ENCODE data around the gene TXNL1. TPM values are rescaled to one million over a fixed set of nuclear protein-coding genes. Genes with fewer than 3 reads are reported as not detected.

TXNL1 gene
- 37.9 and 42.7 TPM in 2 replicates for total RNA-seq

DNA sequence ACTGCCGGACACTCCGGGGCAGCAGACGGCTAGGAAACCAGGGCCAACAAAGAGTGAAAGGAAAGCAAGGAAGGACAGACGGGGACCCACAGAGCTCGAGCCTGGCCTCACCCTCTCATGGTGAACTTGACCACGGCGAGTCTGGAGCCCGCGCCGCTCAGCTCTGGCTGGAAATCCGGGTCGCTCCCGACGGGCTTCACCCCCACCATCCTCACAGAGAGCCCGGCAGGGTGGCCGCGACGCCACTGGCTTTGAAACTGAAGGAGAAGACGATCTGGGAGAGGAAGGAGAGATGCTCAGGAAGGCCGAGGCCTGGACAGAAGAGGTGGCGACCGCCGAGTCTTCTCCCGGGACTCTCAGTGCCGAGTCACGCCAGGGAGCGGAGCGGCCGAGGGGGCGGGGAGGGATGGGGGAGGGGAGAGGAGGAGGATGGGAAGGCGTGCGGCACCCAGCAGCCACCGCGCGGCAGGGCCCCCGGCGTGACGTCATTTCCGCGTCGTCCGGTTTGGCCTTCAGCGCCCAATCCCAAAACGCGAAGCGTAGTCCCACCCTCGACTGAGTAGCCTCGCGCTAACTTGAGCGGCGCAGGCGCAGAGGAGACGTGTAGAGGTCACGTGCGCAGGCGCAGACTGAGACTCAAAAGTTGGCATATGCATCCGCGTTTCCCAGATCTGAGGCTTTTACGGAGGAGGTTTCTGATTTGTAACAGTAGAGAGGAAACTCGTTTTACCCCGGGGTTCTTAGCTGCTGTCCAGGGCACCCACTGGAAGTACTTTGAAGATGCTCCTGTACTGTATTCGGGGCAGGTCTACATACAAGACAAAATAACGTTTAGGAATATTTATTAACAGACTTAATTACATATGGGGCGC is at the start of gene TXNL1:
Gene TXNL1 (minus strand): TSS at position 361 of the 872 bp plus-strand sequence. CDS start 152 bp downstream, at position 209.

DNA sequence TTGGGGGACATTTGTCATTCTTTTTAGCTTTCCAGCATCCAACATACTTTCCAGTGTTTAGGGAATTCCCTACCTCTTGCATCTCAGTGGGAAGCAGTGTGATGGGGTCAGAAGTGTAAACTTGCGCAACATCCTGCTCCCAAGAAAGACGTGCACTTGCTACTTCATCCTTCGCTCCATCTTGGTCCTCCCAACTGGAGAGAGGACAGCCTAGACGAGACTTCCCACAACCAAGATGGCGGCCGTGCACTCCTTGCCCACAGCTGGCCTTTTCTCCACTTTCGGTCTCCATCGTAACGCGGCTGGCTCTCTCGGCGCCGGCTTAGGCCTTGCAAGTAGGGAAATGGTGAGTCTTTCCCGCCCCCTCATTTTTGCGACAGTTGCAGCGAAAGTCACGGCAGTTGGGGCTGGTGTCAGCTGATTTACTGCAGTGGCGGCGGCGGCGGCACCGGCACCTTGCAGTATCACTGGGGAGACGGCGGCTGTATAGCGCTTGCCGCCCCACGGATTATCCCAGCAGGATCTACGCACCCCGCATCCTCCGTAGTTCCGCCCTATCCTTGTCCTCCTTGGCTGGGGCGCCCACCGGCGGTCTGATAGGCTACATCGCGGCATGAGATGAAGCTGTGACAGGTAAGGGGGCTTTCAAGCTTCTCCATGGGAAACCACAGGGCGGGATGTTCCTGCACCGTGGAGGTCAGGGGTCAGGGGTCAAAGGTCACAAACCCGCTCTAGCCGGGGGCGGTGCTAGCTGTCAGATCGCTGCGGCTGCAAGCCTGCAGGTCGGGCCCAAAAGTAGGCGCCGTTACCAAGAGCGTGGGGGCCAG is 12.8 kb upstream of the TXNL1 start, which contains the start of gene WDR7:
Gene WDR7 (plus strand): TSS at position 416 of the 827 bp plus-strand sequence. CDS start 21,157 bp downstream, outside the sequence.

Other genes with a start within 250 kb of the TXNL1 start
- gene WDR7, start 12.8 kb upstream of the TXNL1 start, total RNA-seq: 12.3 and 25.1 TPM in 2 replicates

Data from placental pericyte (primary cell).